ENCODE measurements around the gene PRKCA.

Gene PRKCA

GRCh38 chr17:66537502-66537901 lies 235.1 kb downstream of the PRKCA start:
- no peak for ATAC-seq
- TF ChIP-seq, protein P1, sequence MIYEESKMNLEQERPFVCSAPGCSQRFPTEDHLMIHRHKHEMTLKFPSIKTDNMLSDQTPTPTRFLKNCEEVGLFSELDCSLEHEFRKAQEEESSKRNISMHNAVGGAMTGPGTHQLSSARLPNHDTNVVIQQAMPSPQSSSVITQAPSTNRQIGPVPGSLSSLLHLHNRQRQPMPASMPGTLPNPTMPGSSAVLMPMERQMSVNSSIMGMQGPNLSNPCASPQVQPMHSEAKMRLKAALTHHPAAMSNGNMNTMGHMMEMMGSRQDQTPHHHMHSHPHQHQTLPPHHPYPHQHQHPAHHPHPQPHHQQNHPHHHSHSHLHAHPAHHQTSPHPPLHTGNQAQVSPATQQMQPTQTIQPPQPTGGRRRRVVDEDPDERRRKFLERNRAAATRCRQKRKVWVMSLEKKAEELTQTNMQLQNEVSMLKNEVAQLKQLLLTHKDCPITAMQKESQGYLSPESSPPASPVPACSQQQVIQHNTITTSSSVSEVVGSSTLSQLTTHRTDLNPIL (CRISPR knock-in tag; IDR thresholded peaks at IDR 0.05; ENCODE audit: low read depth): no peak
- TF ChIP-seq ZFP30 (CRISPR knock-in tag; IDR thresholded peaks at IDR 0.05) (no peak), ZNF70 (CRISPR knock-in tag; IDR thresholded peaks at IDR 0.05) (no peak), TSHZ2 (CRISPR knock-in tag; IDR thresholded peaks at IDR 0.05) (no peak), ISL1 (CRISPR knock-in tag; IDR thresholded peaks at IDR 0.05) (no peak), RARB (CRISPR knock-in tag; IDR thresholded peaks at IDR 0.05) (no peak), OSR1 (CRISPR knock-in tag; IDR thresholded peaks at IDR 0.05) (no peak), ARNTL (CRISPR knock-in tag; IDR thresholded peaks at IDR 0.05; ENCODE audit: borderline replicate concordance, low read depth) (no peak), TOX (CRISPR knock-in tag; IDR thresholded peaks at IDR 0.05; ENCODE audit: borderline replicate concordance) (no peak), ZNF565 (CRISPR knock-in tag; conservative IDR thresholded peaks at IDR 0.05; ENCODE audit: low read depth) (no peak), CSDC2 (CRISPR knock-in tag; IDR thresholded peaks at IDR 0.05) (no peak), TCF4 (CRISPR knock-in tag; IDR thresholded peaks at IDR 0.05; ENCODE audit: borderline replicate concordance) (no peak), ZFP3 (CRISPR knock-in tag; IDR thresholded peaks at IDR 0.05) (no peak), ZNF8 (CRISPR knock-in tag; IDR thresholded peaks at IDR 0.05) (no peak), CSRNP3 (CRISPR knock-in tag; IDR thresholded peaks at IDR 0.05) (no peak), ZC3H10 (CRISPR knock-in tag; IDR thresholded peaks at IDR 0.05) (no peak), GLIS3 (CRISPR knock-in tag; IDR thresholded peaks at IDR 0.05) (no peak)
- TF ChIP-seq, protein P2, sequence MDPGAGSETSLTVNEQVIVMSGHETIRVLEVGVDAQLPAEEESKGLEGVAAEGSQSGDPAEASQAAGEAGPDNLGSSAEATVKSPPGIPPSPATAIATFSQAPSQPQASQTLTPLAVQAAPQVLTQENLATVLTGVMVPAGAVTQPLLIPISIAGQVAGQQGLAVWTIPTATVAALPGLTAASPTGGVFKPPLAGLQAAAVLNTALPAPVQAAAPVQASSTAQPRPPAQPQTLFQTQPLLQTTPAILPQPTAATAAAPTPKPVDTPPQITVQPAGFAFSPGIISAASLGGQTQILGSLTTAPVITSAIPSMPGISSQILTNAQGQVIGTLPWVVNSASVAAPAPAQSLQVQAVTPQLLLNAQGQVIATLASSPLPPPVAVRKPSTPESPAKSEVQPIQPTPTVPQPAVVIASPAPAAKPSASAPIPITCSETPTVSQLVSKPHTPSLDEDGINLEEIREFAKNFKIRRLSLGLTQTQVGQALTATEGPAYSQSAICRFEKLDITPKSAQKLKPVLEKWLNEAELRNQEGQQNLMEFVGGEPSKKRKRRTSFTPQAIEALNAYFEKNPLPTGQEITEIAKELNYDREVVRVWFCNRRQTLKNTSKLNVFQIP (CRISPR knock-in tag; IDR thresholded peaks at IDR 0.05; ENCODE audit: borderline replicate concordance, low read depth): no peak

DNA sequence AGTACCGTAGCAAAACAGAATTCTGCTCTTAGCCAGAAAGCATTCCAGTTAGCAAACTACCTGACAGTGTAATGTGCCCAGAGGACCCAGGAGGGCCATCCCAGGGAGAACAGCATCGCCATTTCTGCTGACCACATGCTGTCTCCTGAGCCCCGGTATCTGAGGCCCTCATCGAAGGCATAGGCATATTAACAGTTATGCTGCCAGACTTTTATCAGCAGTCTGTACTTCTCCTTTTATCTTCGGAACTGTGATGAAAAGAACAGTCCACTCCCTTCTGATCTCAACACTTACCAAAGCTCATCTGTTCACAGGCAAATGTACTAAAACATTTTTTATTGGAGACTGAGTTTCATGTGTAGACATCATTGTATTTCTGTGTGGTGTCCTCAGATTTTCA lies 236.4 kb downstream of the PRKCA start:
- no peak for ATAC-seq
- no peak for TF ChIP-seq TOX (CRISPR knock-in tag; IDR thresholded peaks at IDR 0.05; ENCODE audit: borderline replicate concordance)
- TF ChIP-seq PATZ1 (CRISPR knock-in tag; IDR thresholded peaks at IDR 0.05; ENCODE audit: borderline replicate concordance): no peak
- no peak for TF ChIP-seq ARNTL (CRISPR knock-in tag; IDR thresholded peaks at IDR 0.05; ENCODE audit: borderline replicate concordance, low read depth)
- no peak for TF ChIP-seq RARB (CRISPR knock-in tag; IDR thresholded peaks at IDR 0.05)
- no peak for TF ChIP-seq SNAI2 (CRISPR knock-in tag; IDR thresholded peaks at IDR 0.05)
- no peak for TF ChIP-seq GLIS3 (CRISPR knock-in tag; IDR thresholded peaks at IDR 0.05)
- TF ChIP-seq PPARA (CRISPR knock-in tag; IDR thresholded peaks at IDR 0.05; ENCODE audit: borderline replicate concordance): no peak
- TF ChIP-seq OSR1 (CRISPR knock-in tag; IDR thresholded peaks at IDR 0.05): no peak
- no peak for TF ChIP-seq ZNF8 (CRISPR knock-in tag; IDR thresholded peaks at IDR 0.05)

DNA sequence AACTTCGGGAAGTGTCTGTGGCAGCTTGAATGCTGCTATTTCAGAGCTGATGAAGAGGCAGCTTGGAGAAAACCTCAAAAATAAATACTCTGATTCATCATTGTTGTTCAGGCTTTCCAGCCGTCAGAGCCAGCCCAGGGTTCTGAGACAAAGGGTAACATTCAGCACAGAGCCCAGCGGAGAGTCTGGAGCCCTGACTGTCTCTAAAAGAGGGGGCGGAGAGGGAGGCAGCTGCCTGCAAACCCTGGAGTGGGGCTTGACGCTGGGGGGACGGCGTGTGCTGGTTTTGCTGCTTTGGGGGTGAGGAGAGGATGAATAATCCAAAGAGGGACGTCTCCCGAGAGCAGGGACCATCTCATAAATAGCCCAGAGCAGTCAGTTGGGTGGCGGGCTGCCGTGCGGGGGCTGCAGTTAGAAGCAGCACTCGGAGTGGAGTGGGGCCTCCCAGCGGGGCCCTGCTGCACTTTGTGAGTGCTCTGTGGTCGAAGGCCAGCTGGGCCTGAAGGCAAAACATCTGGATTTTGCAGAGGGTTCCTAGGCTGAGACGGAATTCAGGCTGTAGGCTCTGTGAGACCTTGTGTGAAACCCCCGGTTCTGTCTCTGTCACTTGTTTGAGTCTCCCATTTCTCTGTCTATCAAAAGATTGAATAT lies 237.8 kb downstream of the PRKCA start:
- TF ChIP-seq PATZ1 (CRISPR knock-in tag; IDR thresholded peaks at IDR 0.05; ENCODE audit: borderline replicate concordance) (0 out of 2 replicates have a peak, but pooled peaks have one; percentile 34), RARB (CRISPR knock-in tag; IDR thresholded peaks at IDR 0.05) (no peak), ZFP3 (CRISPR knock-in tag; IDR thresholded peaks at IDR 0.05) (0 out of 2 replicates have a peak, but pooled peaks have one; percentile 37)

More for the DNA sequence above, 237.8 kb downstream of the PRKCA start:
- peak; percentile 58 for ATAC-seq
